ENCODE measurements around the gene DDAH2.

DDAH2 gene

DNA sequence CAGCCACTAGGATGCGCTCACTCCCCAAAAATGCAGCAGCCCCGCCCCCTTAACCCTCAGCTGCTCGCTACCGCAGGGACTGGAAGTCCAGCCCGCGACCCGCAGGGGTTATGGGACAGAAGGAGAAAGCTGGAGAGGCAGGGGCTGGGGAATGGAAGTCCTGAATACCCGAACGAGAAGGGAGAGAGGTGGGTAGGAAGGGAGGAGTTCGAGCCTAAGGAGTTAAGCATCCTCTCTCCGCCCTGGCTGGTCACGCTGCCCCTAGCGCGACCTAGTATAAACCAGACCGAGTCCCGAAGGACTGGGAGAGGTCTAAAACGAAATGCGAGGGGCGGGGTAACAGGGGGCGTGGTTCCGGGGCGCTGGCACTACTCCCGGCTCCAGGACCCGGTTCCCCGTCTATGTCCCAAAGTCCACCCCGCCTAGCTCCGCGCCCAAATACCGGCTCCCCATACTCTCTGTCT, 448 bp upstream of the DDAH2 start:
- Histone ChIP-seq H3K27ac (ENCODE audit: low read length) (peak overlapping the region; percentile 65), H3K9me3 (ENCODE audit: insufficient read depth, low read length, severe bottlenecking) (no peaks in the 10 kb centered on the region), H3K9ac (ENCODE audit: low read depth, low read length) (peak overlapping the region; percentile 69), H3K36me3 (ENCODE audit: insufficient read depth, low read length) (peaks cover 54% of the 10 kb centered on the region), H3K4me1 (ENCODE audit: insufficient read depth, low read length) (peaks cover 30% of the 10 kb centered on the region), H4K20me1 (ENCODE audit: insufficient read depth, low read length) (peaks cover 14% of the 10 kb centered on the region), H3K79me2 (ENCODE audit: insufficient read depth, low read length) (peaks cover 14% of the 10 kb centered on the region), H3K4me2 (ENCODE audit: insufficient read depth, low read length) (peak overlapping the region; percentile 92), H2AFZ (ENCODE audit: low read depth, low read length) (peak overlapping the region; percentile 65), H3K27me3 (ENCODE audit: insufficient read depth, low read length, poor library complexity) (no peaks in the 10 kb centered on the region), H3K4me3 (ENCODE audit: low read depth in 1 of 2, low read length in 2 of 2) (peak overlapping the region; percentile 46 to 70; a peak in 3 of 4 replicates)
- ATAC-seq (ENCODE audit: insufficient read depth, low read depth) = peak; percentile 79
- peak; percentile 85 for DNase-seq
- TF ChIP-seq, protein P1, sequence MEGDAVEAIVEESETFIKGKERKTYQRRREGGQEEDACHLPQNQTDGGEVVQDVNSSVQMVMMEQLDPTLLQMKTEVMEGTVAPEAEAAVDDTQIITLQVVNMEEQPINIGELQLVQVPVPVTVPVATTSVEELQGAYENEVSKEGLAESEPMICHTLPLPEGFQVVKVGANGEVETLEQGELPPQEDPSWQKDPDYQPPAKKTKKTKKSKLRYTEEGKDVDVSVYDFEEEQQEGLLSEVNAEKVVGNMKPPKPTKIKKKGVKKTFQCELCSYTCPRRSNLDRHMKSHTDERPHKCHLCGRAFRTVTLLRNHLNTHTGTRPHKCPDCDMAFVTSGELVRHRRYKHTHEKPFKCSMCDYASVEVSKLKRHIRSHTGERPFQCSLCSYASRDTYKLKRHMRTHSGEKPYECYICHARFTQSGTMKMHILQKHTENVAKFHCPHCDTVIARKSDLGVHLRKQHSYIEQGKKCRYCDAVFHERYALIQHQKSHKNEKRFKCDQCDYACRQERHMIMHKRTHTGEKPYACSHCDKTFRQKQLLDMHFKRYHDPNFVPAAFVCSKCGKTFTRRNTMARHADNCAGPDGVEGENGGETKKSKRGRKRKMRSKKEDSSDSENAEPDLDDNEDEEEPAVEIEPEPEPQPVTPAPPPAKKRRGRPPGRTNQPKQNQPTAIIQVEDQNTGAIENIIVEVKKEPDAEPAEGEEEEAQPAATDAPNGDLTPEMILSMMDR (IDR thresholded peaks at IDR 0.05; ENCODE audit: borderline replicate concordance, extremely low read depth, low read length, poor library complexity, severe bottlenecking) = no peak
- no peak for TF ChIP-seq EZH2 (IDR thresholded peaks at IDR 0.05; ENCODE audit: borderline replicate concordance, low read depth, low read length, severe bottlenecking)

DNA sequence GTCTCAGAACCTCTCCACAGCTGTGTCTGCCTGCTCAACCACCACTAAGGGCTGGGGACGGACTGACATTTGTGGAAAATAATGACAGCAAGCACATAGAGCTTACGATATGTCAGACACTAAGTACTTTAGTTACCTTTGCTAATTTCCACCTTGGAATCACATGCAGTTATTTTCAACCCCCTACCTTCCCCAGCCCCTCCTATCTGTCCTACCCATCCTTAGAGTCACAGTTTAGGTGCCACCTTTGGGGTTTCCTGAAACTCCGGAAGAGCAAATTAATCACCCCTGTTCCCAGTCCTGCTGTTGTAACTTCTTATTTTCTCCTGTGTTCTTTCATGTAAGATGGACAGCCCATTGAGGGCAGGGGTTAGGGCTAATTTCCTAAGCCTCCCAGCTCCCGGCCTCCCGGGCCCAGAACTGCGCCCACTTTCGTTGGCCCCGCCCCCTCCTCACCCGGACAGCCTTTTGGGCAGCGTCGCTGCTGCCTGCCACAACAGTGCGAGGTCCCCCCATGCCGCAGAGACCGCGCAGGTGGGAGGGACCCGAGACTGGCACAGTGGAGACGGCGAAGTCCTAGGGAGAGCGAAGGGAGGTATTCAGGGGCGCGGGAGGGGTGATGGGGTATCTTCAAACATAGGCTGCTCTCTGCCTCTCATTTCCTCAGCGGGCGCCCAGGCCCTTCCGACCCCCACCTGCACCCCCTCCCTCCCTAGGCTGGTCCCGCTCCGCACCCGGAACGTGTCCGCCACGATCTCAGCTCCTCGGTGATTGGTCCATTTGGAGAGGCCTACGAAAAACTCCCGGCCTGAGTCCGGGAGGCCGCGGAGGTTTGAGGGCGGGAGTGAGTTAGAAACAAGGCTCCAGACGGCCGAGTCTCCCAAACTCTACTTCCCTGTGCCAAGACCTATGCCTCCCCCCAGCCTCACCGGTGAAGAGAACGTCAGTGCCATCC, 1.1 kb downstream of the DDAH2 start:
- no peak for DNase-seq
- no peak overlapping the region for H2AFZ ChIP-seq (ENCODE audit: low read depth, low read length)
- no peak for ATAC-seq (ENCODE audit: insufficient read depth, low read depth)
- no peaks in the 10 kb centered on the region for H3K9me3 ChIP-seq (ENCODE audit: insufficient read depth, low read length, severe bottlenecking)
- peaks cover 40% of the 10 kb centered on the region for H3K36me3 ChIP-seq (ENCODE audit: insufficient read depth, low read length)
- TF ChIP-seq, protein P1 (IDR thresholded peaks at IDR 0.05; ENCODE audit: borderline replicate concordance, extremely low read depth, low read length, poor library complexity, severe bottlenecking) = no peak
- no peak for TF ChIP-seq EZH2 (IDR thresholded peaks at IDR 0.05; ENCODE audit: borderline replicate concordance, low read depth, low read length, severe bottlenecking)
- H3K79me2 ChIP-seq (ENCODE audit: insufficient read depth, low read length) = peaks cover 4% of the 10 kb centered on the region; the same call in 1 of the 2 replicates
- H3K27ac ChIP-seq (ENCODE audit: low read length) = no peak overlapping the region
- no peak overlapping the region for H3K4me2 ChIP-seq (ENCODE audit: insufficient read depth, low read length)
- H4K20me1 ChIP-seq (ENCODE audit: insufficient read depth, low read length) = no peaks in the 10 kb centered on the region
- no peak overlapping the region for H3K4me3 ChIP-seq (ENCODE audit: low read depth in 1 of 2, low read length in 2 of 2)
- no peak overlapping the region for H3K9ac ChIP-seq (ENCODE audit: low read depth, low read length)
- H3K27me3 ChIP-seq (ENCODE audit: insufficient read depth, low read length, poor library complexity) = no peaks in the 10 kb centered on the region
- peaks cover 23% of the 10 kb centered on the region for H3K4me1 ChIP-seq (ENCODE audit: insufficient read depth, low read length)

DNA sequence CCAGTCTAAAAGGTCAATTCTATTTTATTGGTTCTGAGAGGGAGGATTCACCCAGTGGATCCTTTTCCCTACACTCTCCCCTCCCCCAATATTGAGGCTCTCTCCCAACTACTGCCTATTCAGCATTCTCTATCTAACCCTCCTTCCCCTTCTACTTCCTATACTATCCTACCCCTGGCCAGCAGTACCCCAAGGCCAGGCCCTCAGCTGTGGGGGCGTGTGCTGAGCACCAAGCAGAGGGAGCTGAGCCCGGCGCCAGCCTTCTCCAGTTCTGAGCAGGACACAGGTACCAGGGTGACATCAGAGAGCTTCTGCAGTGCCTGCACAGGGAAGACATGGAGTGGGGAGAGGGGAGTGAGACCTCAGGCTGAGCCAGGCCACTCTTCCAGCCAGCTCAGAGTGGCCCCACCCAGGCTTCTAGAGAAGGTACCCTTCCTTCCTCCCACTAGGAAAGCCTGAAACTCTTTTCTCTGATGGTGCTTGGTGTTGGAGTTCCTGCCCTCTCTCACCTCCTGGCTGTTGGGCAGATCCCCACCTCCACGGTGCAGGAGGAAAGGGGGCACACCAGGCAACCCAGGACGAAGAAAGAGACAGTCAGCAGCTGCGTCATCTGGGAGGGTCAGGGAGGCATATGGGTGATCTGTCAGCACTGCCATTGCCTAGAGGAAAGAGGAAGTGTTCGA, 1.9 kb downstream of the DDAH2 start:
- no peak overlapping the region for H3K4me3 ChIP-seq (ENCODE audit: low read depth in 1 of 2, low read length in 2 of 2)
- ATAC-seq (ENCODE audit: insufficient read depth, low read depth) = no peak
- H3K79me2 ChIP-seq (ENCODE audit: insufficient read depth, low read length) = peaks cover 4% of the 10 kb centered on the region; the same call in 1 of the 2 replicates
- no peaks in the 10 kb centered on the region for H3K9me3 ChIP-seq (ENCODE audit: insufficient read depth, low read length, severe bottlenecking)
- peaks cover 34% of the 10 kb centered on the region for H3K36me3 ChIP-seq (ENCODE audit: insufficient read depth, low read length)
- H3K27me3 ChIP-seq (ENCODE audit: insufficient read depth, low read length, poor library complexity) = no peaks in the 10 kb centered on the region
- no peak overlapping the region for H3K9ac ChIP-seq (ENCODE audit: low read depth, low read length)
- no peak overlapping the region for H3K4me2 ChIP-seq (ENCODE audit: insufficient read depth, low read length)
- H3K27ac ChIP-seq (ENCODE audit: low read length) = no peak overlapping the region
- no peak overlapping the region for H2AFZ ChIP-seq (ENCODE audit: low read depth, low read length)
- peaks cover 23% of the 10 kb centered on the region for H3K4me1 ChIP-seq (ENCODE audit: insufficient read depth, low read length)
- DNase-seq = no peak
- TF ChIP-seq, protein P1 (IDR thresholded peaks at IDR 0.05; ENCODE audit: borderline replicate concordance, extremely low read depth, low read length, poor library complexity, severe bottlenecking) = no peak
- no peak for TF ChIP-seq EZH2 (IDR thresholded peaks at IDR 0.05; ENCODE audit: borderline replicate concordance, low read depth, low read length, severe bottlenecking)
- H4K20me1 ChIP-seq (ENCODE audit: insufficient read depth, low read length) = no peaks in the 10 kb centered on the region

Data from DND-41 (cell line).